HepG2 (cell line): Measurements from ENCODE around the gene CMTM3. TPM values are rescaled to one million over a fixed set of nuclear protein-coding genes. Genes with fewer than 3 reads are reported as not detected.

Source experiments
- EZH2 ChIP-seq: conservative IDR thresholded peaks from 2 replicates; pipeline ENCODE4 v1.6.1; 2012; ENCODE audit warnings: mild to moderate bottlenecking, low read depth, low read length, moderate library complexity
- GATAD2A ChIP-seq: IDR thresholded peaks from 2 replicates; pipeline ENCODE4 v1.6.1; 2016
- ISX ChIP-seq: sonication (generic); formaldehyde crosslinking; conservative IDR thresholded peaks from 2 replicates; pipeline ENCODE4 v1.5.0; 2020; ENCODE audit warnings: missing genetic modification reagents
- JUND ChIP-seq: sonication (generic); formaldehyde crosslinking; IDR thresholded peaks from 2 replicates; pipeline ENCODE4 v1.8.0; 2022; ENCODE audit warnings: mild to moderate bottlenecking, missing genetic modification reagents
- KLF11 ChIP-seq: IDR thresholded peaks from 2 replicates; pipeline ENCODE4 v1.6.1; 2016; ENCODE audit warnings: missing compliant biosample characterization
- NR1H2 ChIP-seq: sonication (generic); formaldehyde crosslinking; IDR thresholded peaks from 2 replicates; pipeline ENCODE4 v1.8.1; 2022; ENCODE audit warnings: low read depth, missing genetic modification reagents, borderline replicate concordance
- PHF5A ChIP-seq: IDR thresholded peaks from one replicate; pipeline ENCODE4 v1.6.1; 2018; ENCODE audit warnings: low read depth, missing genetic modification reagents; ENCODE audit not compliant: unreplicated experiment
- RXRB ChIP-seq: IDR thresholded peaks from 2 replicates; pipeline ENCODE4 v1.6.1; 2016; ENCODE audit warnings: borderline replicate concordance, missing genetic modification reagents, missing compliant biosample characterization
- SOX13 ChIP-seq, 3 experiments: fragments of 450-650 bp in 1 of 3; sonication (generic) in 1 of 3; formaldehyde crosslinking in 1 of 3; IDR thresholded peaks in 2 of 3; conservative IDR thresholded peaks in 1 of 3; 2 replicates each; pipeline versions ENCODE4 v1.5.0 to v1.6.1; 2016 to 2020; ENCODE audit warnings: antibody characterized with exemption in 1 of 3, mild to moderate bottlenecking in 1 of 3, missing compliant biosample characterization in 1 of 3, missing genetic modification reagents in 1 of 3, moderate library complexity in 1 of 3
- STAG1 ChIP-seq: sonication (generic); formaldehyde crosslinking; IDR thresholded peaks from 2 replicates; pipeline ENCODE4 v1.4.0; 2020; ENCODE audit warnings: missing genetic modification reagents
- TBL1XR1 ChIP-seq: fragments of 150-350 bp; IDR thresholded peaks from 2 replicates; pipeline ENCODE4 v1.6.1; 2014; ENCODE audit warnings: borderline replicate concordance, low read length; ENCODE audit not compliant: partially characterized antibody
- ZNF17 ChIP-seq: sonication (generic); formaldehyde crosslinking; IDR thresholded peaks from 2 replicates; pipeline ENCODE4 v1.5.0; 2020; ENCODE audit warnings: mild to moderate bottlenecking, missing genetic modification reagents
- ZNF335 ChIP-seq: sonication (generic); formaldehyde crosslinking; IDR thresholded peaks from 2 replicates; pipeline ENCODE4 v1.4.0; 2020; ENCODE audit warnings: missing genetic modification reagents
- ZNF558 ChIP-seq: sonication (generic); formaldehyde crosslinking; IDR thresholded peaks from 2 replicates; pipeline ENCODE4 v1.9.0; 2022; ENCODE audit warnings: mild to moderate bottlenecking, missing genetic modification reagents, borderline replicate concordance
- ZNF770 ChIP-seq: sonication (generic); formaldehyde crosslinking; IDR thresholded peaks from 2 replicates; pipeline ENCODE4 v1.5.0; 2020; ENCODE audit warnings: mild to moderate bottlenecking, missing genetic modification reagents
- ZSCAN22 ChIP-seq: sonication (generic); formaldehyde crosslinking; IDR thresholded peaks from 2 replicates; pipeline ENCODE4 v1.4.0; 2020; ENCODE audit warnings: mild to moderate bottlenecking, missing genetic modification reagents
- ZXDC ChIP-seq: sonication (generic); formaldehyde crosslinking; IDR thresholded peaks from 2 replicates; pipeline ENCODE4 v1.5.0; 2020; ENCODE audit warnings: mild to moderate bottlenecking, missing genetic modification reagents
- polyA plus RNA-seq, 8 experiments: library from polyadenylated mRNA; depleted of rRNA in 3 of 8; stranded (reverse) in 7 of 8; unstranded in 1 of 8; fragments of >200 nt; fragmentation: Illumina TruSeq in 4 of 8; extraction: Trizol in 4 of 8; gene quantifications; 2 replicates each; pipeline versions ENCODE4 v1.2.1 to v1.2.3, GENCODE V29; 2011 to 2016; ENCODE audit warnings: low read depth in 4 of 8, missing spikeins in 1 of 8, mixed read lengths in 1 of 8; ENCODE audit not compliant: insufficient read depth in 1 of 8
- total RNA-seq, 5 experiments: library from RNA; depleted of rRNA; stranded (reverse); fragments of >200 nt; fragmentation: Illumina TruSeq; extraction: Trizol; gene quantifications; 2 replicates each; pipeline ENCODE4 v1.2.3, GENCODE V29; 2016; ENCODE audit warnings: low read depth in 1 of 5
- TF ChIP-seq, protein P1 (sequence below): sonication (generic); formaldehyde crosslinking; conservative IDR thresholded peaks from 2 replicates; pipeline ENCODE4 v1.4.0; 2020; ENCODE audit warnings: missing genetic modification reagents
- TF ChIP-seq, protein P2 (sequence below): IDR thresholded peaks from 2 replicates; pipeline ENCODE4 v1.4.0; 2020; ENCODE audit warnings: mild to moderate bottlenecking, missing genetic modification reagents

Gene CMTM3
- total and polyA plus RNA-seq, 2 of the 13 experiments (the other 11 are each of a cell fraction or from before 2014, with no cell fraction given): 29.2 to 48.7 TPM

GRCh38 chr16:66634527-66635196 is 30.2 kb downstream of the CMTM3 start (continued):
- TF ChIP-seq ZNF335 (CRISPR knock-in tag): no peak
- TF ChIP-seq, protein P1, sequence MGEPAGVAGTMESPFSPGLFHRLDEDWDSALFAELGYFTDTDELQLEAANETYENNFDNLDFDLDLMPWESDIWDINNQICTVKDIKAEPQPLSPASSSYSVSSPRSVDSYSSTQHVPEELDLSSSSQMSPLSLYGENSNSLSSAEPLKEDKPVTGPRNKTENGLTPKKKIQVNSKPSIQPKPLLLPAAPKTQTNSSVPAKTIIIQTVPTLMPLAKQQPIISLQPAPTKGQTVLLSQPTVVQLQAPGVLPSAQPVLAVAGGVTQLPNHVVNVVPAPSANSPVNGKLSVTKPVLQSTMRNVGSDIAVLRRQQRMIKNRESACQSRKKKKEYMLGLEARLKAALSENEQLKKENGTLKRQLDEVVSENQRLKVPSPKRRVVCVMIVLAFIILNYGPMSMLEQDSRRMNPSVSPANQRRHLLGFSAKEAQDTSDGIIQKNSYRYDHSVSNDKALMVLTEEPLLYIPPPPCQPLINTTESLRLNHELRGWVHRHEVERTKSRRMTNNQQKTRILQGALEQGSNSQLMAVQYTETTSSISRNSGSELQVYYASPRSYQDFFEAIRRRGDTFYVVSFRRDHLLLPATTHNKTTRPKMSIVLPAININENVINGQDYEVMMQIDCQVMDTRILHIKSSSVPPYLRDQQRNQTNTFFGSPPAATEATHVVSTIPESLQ (CRISPR knock-in tag): no peak
- TF ChIP-seq ZSCAN22 (CRISPR knock-in tag): no peak
- 0 out of 2 replicates have a peak, but pooled peaks have one; percentile 16 for TF ChIP-seq GATAD2A (CRISPR knock-in tag)
- no peak for TF ChIP-seq SOX13 (IDR thresholded peaks at IDR 0.05)
- 0 out of 4 replicates have a peak, but pooled peaks of 1 of the 2 experiments have one; percentile 19 for TF ChIP-seq SOX13 (CRISPR knock-in tag; conservative IDR thresholded peaks at IDR 0.05 in 1 of 2, IDR thresholded peaks at IDR 0.05 in 1 of 2)
- no peak for TF ChIP-seq ZXDC (CRISPR knock-in tag)
- no peak for TF ChIP-seq ZNF770
- TF ChIP-seq RXRB: peak; percentile 43
- TF ChIP-seq NR1H2 (CRISPR knock-in tag): no peak
- no peak for TF ChIP-seq KLF11 (CRISPR knock-in tag)
- TF ChIP-seq, protein P2, sequence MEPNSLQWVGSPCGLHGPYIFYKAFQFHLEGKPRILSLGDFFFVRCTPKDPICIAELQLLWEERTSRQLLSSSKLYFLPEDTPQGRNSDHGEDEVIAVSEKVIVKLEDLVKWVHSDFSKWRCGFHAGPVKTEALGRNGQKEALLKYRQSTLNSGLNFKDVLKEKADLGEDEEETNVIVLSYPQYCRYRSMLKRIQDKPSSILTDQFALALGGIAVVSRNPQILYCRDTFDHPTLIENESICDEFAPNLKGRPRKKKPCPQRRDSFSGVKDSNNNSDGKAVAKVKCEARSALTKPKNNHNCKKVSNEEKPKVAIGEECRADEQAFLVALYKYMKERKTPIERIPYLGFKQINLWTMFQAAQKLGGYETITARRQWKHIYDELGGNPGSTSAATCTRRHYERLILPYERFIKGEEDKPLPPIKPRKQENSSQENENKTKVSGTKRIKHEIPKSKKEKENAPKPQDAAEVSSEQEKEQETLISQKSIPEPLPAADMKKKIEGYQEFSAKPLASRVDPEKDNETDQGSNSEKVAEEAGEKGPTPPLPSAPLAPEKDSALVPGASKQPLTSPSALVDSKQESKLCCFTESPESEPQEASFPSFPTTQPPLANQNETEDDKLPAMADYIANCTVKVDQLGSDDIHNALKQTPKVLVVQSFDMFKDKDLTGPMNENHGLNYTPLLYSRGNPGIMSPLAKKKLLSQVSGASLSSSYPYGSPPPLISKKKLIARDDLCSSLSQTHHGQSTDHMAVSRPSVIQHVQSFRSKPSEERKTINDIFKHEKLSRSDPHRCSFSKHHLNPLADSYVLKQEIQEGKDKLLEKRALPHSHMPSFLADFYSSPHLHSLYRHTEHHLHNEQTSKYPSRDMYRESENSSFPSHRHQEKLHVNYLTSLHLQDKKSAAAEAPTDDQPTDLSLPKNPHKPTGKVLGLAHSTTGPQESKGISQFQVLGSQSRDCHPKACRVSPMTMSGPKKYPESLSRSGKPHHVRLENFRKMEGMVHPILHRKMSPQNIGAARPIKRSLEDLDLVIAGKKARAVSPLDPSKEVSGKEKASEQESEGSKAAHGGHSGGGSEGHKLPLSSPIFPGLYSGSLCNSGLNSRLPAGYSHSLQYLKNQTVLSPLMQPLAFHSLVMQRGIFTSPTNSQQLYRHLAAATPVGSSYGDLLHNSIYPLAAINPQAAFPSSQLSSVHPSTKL (CRISPR knock-in tag): peak; percentile 30; the same call in 1 of the 2 replicates
- TF ChIP-seq ZNF17: no peak
- TF ChIP-seq ZNF558 (CRISPR knock-in tag): no peak
- TF ChIP-seq TBL1XR1: peak; percentile 94
- TF ChIP-seq JUND (CRISPR knock-in tag): no peak
- TF ChIP-seq ISX (CRISPR knock-in tag): no peak
- no peak for TF ChIP-seq EZH2
- no peak for TF ChIP-seq STAG1 (CRISPR knock-in tag)
- no peak for TF ChIP-seq PHF5A (CRISPR knock-in tag)
